ENCODE data around the gene CNPY3.

CNPY3 gene

GRCh38 chr6:42960243-42961019 lies 31.2 kb downstream of the CNPY3 start, which contains the start of gene GNMT:
Gene GNMT, plus strand, starts transcription at chr6:42960754. Its CDS starts 14 bp downstream, at chr6:42960768.
- no peak for DNase-seq (ENCODE audit: low read depth in 2 of 2)

- no peak for DNase-seq (ENCODE audit: low read depth in 2 of 2)
These were observed 31.8 kb downstream of the CNPY3 start for GRCh38 chr6:42961020-42961470.

GRCh38 chr6:42962096-42962495 lies 32.8 kb downstream of the CNPY3 start:
- no peak for DNase-seq (ENCODE audit: low read depth in 2 of 2)

- no peak for DNase-seq (ENCODE audit: low read depth in 2 of 2)
These were observed 33.4 kb downstream of the CNPY3 start for GRCh38 chr6:42962502-42963178.

- DNase-seq (ENCODE audit: low read depth in 2 of 2), result no peak
These were observed 34.0 kb downstream of the CNPY3 start for GRCh38 chr6:42963179-42963854.

DNA sequence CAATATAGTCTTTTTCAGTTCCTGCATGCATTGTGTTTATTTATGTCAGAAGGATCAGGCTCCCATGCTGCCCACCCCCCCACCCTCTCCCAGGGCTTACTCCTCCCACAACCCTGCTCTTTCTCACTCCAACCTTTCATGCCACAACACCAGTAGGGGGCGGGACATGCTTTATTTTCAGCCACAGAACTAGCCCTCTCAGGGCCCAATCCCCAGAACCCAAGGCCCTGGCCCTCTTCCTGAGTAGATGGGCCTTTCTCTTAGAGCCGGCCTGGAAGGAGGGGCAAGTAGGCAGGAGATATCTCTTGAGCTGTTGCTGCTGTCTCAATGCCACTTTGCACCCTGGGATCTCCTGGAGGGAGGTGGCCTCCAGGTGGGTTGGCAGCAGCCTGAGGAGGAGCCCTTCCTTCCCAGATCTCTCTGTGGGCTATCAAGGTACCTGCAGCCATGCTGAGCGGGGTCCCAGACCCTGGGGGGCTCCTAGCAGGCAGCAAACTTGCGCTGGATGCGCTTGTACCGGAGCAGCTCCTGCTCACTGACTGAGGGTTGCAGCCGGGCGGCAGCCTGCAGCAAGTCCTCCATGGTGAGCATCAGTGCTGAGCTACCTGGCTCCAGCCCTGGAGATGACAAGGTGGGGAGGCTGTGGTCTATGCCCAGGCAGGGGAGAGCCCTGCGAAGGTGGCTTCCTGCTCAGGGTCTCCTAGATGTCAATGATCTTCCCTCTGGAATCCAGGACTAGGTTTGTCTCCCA lies 34.8 kb downstream of the CNPY3 start:
- no peak for DNase-seq (ENCODE audit: low read depth in 2 of 2)

- no peak for DNase-seq (ENCODE audit: low read depth in 2 of 2)
These were observed 37.3 kb downstream of the CNPY3 start for GRCh38 chr6:42966571-42966970.

DNA sequence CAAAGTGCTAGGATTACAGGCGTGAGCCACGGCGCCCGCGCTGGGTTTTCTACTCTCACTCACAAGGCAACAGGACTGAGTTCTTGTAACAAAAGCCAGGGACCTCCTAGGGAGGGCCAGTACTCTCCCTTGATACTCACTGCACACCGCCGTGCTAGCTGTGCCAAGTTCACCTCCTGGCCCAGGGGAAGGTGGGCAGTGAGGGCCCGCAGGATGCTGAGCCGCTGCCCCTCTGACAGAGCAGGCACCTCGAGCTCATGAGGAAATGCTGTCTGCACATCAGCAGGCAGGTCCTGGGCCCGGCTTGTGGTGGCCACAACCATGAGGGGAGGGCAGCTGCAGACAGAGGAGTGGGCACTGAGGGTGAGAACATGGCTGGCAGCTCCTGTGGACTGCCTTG lies 37.9 kb downstream of the CNPY3 start:
- DNase-seq (ENCODE audit: low read depth in 2 of 2), result no peak

- DNase-seq (ENCODE audit: low read depth in 2 of 2), result no peak
These were observed 38.9 kb downstream of the CNPY3 start for GRCh38 chr6:42968126-42968701.

- no peak for DNase-seq (ENCODE audit: low read depth in 2 of 2)
These were observed 39.5 kb downstream of the CNPY3 start for GRCh38 chr6:42968783-42969182.

DNA sequence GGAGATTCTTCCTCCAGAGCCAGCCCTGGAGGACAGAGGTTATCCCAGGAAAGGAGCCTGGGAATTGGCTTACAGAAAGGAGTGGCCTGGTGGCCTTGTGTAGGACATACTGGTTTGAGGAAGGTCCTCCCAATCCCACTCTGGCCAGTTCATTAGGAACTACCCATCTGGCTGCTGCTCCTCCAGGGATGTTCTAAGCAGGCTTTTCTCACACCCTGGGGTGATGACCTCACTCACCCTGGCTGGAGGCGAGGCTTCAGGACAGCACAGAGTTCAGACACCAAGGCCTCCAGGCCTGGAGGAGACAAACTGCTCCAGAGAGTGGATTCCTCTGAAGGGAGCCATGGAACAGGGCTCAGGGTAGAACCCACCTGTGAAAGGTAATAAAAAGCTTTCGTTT lies 40.2 kb downstream of the CNPY3 start:
- no peak for DNase-seq (ENCODE audit: low read depth in 2 of 2)

- DNase-seq (ENCODE audit: low read depth in 2 of 2), result no peak
These were observed 40.7 kb downstream of the CNPY3 start for GRCh38 chr6:42969934-42970333.

DNA sequence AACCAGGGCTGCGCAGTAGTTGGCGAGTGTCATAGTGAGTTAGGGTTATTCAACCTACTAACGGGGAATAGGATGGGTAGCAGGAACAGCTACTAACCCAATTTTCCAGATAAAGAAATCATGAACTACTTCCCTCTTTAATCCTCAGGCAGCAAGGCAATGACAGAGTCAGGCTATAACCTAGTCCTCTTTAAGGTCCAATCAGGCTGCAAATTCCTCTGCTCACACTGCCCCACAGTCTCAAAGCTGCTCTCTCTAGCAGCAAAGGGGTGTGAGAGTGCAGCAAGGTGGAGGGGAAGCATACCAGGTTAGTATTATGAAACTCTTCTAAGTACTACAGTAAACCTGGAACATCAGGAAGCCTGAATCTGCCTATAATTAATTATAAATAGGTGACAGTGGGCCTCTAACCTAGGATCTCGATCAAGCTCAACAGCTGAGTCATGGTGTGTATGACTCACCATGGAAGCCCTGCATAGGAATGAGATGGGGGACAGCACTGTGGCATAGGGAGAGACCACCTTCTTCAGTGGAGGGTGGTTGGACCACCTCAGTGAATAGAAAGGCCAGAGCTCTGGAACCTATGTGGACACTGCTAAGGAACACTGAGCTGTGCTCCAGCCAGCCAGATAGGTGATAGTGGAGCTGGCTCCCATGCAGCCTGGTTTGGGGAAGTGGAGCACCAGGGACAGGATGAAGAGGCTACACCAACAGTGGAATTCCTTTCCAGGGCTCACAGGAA lies 41.8 kb downstream of the CNPY3 start:
- no peak for DNase-seq (ENCODE audit: low read depth in 2 of 2)

DNA sequence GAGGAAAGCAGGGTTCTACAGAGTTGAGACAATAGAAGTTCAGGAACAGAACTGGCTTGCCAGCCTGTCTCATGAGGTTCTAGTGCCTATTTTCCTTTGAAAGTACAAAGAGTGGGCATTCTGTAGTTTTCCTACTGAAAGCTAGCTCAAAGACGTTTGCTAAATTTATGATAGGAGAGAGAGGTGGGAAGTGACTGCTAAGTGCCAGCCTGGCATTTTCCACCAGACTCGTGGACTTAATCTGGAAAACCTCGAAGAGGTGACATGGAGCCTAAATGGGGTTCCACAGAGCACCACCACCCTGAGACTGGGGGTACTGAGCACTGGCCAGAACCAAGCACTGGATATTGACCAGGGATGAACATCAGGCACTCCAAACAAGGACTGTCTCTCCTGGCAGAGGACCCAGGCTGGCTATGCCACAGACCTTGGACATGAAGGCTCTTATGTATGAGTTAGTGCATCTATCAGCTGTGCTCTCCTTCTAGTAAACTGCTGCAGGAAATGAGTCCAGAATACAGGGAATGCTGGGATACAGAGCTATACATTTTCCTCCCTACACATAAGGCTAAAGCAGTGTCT lies 42.6 kb downstream of the CNPY3 start:
- no peak for DNase-seq (ENCODE audit: low read depth in 2 of 2)

- no peak for DNase-seq (ENCODE audit: low read depth in 2 of 2)
These were observed 44.6 kb downstream of the CNPY3 start for GRCh38 chr6:42973926-42974325.

DNA sequence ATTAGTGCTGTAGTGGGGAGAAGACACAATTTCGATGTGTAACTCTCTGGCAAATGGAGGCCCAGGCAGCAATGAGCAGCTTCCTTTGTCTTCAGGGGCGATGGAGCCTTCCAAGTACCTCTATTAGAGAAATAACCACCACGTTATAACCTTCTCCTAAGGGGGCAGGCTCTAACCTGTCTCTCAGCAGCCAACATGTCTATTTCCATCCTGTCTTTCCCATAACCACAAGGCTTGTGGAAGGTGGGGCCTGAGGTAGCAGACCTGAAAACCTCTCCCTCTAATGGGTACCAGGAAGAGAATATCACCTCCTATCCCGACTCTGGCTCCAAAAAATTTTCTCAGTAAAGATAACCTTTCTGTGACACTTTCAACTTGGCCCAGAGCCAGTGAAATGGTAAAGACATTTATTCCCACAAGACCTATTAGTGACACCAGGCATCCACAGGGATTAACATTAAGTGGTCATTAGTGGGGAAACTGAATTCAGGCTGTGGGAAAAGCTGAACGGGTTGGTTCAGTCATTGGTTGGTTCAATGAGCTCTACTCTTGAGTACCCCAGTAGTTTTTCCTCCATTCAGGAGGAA lies 45.7 kb downstream of the CNPY3 start:
- no peak for DNase-seq (ENCODE audit: low read depth in 2 of 2)

GRCh38 chr6:42978487-42978838 lies 49.2 kb downstream of the CNPY3 start:
- DNase-seq (ENCODE audit: low read depth in 2 of 2), result no peak

- DNase-seq (ENCODE audit: low read depth in 2 of 2), result peak; percentile 85 to 90
These were observed 49.7 kb downstream of the CNPY3 start, which contains the start of gene PEX6 for GRCh38 chr6:42978839-42979522. Gene PEX6, minus strand, starts transcription at chr6:42979181. Its CDS starts 31 bp downstream, at chr6:42979150.

- no peak for DNase-seq (ENCODE audit: low read depth in 2 of 2)
These were observed 50.4 kb downstream of the CNPY3 start for GRCh38 chr6:42979523-42980177.

All from stimulated activated CD4-positive, alpha-beta T cell treated with anti-CD3 and anti-CD28 coated beads, Interleukin-12 subunit alpha, Interleukin-12 subunit beta, amount 100 ng/mL, for 24 hours (primary cell).